ENCODE measurements around the gene NCOA7.
"Not testable (repeated sequence)": the region's sequence is repeated elsewhere in the genome, so short reads cannot be mapped to it uniquely, and the experiment has no call there.

NCOA7 gene

DNA sequence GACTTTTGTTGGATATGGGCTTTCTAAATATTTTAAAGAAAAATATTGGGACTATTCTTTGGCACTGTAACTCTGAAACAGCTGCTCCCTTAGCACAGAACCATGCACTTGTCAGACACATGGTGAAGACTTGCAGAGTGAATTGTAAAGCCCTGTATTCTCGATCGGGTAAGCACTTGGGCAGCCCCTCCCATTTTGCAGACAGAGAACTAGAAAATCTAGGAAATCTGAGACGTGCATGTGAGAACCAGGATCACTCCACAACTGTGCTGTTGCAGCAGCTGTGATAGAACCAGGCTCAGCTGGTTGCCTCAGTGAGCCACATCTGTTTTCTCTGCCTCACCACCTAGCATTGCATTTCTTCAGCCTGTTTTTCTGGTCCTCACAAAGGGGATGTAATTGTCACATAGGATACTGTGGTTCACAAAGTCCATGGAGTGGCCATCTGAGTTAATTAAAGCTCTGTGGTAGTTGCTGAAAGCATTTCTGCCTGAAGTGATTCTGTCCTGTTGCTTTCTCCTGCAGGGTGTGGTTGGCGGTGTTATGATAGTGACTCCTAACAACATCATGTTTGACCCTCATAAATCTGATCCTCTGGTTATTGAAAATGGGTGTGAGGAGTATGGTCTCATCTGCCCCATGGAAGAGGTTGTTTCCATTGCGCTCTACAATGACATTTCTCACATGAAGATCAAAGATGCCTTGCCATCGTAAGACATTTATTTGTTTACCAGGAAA lies 94.0 kb downstream of the NCOA7 start:
- DNase-seq: no peak

DNA sequence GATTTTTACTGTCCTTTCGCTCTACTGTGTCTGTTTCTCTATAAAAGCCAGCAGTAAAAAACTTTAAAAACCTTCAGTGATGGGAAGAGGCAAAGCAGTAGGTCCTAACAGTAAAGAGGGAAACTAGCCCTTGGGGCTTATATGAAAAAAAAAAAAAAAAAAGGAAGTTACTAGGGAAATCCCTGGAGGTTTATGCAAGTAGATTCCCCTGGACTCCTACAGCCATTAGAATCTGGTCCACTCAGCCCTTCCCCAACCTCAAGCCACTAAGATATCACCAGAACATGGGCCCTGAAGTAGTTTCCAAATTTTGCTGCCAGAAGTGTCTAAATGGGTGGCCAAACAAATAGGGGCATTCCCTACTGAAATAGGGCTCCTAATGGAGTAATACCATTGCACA lies 95.3 kb downstream of the NCOA7 start:
- no peak for DNase-seq

DNA sequence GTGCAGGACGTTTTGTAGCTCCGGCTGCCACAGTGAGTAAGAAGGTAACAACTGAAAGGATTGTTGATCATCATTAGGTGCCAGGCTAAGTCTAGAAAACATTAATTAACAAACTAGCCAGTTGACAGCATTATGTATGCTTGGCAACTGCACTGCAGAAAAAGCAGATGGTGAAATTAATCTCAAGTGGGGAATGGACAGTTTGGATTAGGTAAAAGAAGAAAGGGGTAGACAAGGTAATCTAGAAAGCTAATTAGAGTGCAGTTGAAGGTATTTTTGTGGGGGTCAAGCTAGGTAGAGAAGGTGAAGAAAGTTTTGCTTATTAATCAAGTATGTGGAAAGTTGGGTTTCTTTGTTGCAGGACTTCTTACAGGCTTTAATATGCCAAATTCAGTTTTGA lies 96.2 kb downstream of the NCOA7 start:
- DNase-seq: no peak

DNA sequence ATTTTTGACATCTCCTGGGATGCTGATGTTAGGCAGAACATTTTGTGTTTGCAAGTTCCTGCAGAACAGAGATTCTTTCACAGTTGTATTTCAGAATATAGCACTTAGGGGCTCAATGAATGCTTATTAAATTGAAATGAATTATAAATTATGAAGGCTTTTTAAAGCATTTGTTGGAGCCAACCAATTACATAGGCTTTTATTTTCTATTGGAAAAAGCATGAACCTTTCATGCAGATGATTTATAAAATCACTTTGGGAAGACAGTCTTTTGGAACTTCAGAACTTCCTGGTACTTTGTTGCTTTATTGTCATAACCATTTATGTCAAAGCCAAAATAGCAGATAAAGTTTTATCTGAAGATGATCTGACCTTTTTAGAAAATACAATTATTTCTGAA lies 96.6 kb downstream of the NCOA7 start:
- no peak for DNase-seq

DNA sequence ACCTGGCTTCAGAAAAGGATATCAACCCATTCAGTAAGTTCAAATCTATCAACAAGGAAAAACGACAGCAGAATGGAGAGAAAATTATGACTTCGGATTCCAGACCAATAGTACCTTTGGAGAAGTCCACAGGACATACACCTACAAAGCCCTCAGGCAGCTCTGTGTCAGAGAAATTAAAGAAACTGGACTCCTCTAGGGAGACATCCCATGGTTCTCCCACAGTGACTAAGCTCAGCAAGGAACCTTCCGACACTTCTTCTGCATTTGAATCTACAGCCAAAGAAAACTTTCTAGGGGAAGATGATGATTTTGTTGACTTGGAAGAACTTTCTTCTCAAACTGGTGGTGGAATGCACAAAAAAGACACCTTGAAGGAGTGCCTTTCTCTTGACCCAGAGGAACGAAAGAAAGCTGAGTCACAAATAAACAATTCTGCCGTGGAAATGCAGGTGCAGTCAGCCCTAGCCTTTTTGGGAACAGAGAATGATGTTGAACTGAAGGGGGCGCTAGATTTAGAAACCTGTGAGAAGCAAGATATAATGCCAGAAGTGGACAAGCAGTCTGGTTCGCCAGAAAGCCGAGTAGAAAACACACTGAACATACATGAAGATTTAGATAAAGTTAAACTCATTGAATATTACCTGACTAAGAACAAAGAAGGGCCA lies 98.4 kb downstream of the NCOA7 start:
- DNase-seq: peak; percentile 48

DNA sequence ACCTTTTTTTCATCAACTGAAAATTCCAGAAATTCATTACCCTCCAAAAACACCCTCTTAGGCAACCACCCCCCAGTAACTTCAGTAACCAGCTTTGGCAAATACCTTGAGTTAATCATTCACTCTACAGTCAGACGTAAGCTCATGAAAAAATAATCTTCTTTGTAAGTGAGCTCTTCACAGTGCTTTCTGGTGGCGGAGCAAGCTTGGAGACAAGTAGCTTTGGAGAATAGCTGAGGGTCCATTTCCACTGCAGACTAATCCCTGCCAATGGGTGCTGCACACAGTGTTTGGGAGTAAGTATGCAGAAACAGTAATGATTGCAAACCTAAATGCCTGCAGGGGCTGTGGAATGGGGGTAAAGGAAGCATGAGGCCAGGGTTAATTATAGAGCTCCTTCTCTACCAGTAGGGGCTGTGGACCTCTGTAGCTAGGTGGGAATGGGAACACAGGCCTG lies 109.0 kb downstream of the NCOA7 start:
- DNase-seq: no peak

DNA sequence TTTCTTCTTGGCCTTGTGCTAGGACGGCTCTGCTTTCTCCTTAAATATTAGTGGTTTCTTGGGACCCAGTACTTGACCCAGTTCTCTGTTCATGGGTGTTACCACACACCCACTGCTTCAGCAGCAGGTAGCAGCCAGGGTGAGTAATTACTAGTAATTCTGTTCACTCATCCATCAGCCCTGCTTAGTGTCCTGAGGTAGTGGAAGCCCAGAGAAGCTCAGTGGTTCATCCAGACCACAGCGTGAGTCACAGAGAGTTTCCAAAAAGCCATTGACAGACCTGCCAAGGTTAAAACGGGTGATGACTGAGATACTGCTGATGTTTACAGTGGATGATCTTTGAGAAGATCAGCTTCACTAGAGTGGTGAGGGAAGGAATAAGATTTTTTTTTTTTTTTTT lies 114.1 kb downstream of the NCOA7 start:
- DNase-seq: no peak

DNA sequence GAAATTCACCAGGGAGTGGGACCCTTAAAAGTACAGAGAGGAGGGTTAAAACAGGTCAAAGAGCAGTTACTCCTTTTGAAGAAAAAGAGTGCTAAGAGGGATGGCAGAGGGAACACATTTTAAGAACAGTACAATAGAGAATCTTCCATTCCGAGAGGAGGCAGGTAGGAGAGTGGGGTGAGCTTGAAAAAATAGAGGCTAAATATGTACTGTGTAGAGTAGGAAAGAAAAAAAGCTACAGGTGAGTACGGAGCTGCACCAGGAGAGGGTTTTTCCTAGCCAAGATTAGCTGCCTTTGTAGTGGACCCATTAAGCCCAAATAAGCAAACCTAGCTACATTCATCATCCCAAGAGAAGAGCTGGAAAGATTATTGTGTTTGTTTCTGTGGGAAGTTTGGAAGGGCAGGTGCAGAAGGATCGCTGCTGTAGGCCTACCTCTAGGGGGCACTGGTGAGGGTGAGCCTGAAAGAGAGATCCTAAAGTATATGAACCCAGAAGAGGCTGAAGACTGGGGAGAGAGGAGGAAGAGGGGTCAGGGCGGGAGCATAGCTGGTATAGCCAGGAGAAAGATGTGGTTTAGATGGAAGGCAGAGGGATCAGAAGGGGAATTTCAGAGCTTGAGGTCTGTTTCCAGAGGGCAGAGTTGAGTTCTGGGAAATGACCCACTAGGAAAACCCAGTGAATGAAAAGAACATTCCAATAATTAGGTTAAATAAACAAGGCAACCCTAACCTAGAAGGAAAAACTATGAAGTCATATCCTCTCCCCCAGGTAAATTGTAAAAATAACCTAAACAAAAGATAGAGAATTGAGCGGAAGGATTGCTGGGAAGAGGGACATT lies 115.6 kb downstream of the NCOA7 start:
- DNase-seq: peak; percentile 33

DNA sequence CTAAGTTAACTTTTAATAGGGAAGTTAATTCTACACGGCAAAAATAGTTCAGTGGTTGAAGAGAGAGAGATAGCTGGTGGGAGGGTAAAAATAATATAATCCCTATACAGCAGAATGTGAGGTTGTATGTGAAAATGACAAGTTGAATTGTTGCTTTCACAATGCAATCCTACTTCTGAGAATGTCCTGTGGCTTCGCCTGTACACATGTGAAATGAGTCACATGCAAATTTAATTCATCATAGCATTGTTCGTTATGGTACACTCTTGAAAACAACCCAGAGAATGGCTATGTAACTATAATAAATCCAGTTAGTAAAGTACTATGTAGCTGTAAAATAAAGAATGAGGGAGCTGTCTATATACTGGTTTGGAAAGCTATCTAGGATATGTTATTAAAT lies 119.8 kb downstream of the NCOA7 start:
- no peak for DNase-seq

DNA sequence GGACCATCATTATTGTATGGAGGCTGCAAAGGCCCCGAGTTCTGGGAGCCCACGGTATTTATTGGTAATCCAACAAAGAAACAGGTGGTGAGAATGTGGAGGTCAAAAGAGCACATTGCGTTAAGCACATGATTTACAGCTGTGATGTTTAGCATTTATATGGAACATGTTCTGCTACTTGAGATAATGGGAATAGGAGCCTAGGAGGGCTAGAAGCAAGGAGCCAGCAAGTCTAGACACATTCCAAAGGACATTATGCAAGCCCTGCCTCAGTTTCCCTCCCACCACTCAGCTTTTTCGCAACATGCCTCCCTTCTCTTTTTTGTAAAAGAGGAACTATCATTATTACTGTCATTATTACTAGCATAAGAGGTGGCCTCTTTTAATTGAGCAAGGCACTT lies 120.3 kb downstream of the NCOA7 start:
- DNase-seq: not testable (repeated sequence)

DNA sequence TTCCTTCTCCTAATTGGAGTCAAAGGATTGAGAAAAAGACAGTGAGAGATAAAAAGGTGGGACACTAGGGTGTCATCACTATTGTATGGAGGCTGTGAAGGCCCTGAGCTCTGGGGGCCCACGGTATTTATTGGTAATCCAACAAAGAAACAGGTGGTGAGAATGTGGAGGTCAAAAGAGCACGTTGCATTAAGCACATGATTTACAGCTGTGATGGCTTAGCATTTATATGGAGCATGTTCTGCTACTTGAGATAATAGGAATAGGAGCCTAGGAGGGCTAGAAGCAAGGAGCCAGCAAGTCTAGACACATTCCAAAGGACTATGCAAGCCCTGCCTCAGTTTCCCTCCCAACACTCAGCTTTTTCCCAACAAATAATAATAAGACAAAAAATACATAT lies 121.7 kb downstream of the NCOA7 start:
- not testable (repeated sequence) for DNase-seq

DNA sequence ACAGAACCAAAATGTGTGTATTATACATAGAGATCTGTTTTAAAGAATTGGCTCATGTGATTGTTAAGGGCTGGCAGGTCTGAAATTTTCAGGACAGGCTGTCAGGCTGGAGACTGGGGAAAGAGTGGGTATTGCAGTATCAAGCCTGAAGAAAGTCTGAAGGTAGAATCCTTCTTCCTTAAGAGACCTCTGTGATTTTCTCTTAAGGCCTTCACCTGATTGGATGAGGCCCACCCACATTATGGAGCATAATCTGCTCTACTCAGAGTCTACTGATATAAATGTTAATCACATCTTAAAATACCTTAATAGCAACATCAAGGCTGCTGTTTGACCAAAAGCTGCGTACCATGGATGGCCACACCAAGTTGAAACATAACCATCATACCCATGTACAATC lies 122.4 kb downstream of the NCOA7 start:
- DNase-seq: no peak

DNA sequence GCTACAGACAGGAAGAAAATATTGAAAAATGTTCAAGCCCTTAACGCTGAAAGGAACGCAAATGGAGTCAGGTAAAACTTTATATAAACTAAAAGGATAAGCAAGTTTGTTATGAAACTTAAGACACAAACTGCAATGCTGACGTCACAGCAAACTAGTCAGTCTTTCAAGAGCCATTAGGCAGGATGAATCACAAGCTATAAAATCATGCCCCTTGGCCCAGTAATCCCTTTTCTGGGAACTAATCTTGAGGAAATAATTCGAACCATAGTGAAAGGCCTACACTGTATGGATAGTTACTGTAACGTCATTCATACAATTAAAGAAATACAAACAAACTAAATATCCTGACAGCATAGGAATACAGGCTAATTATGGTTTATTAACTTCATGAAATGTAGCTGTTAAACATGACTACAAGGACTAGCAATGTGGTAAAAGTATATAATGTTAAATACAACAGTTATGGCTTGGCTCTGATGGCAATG lies 123.1 kb downstream of the NCOA7 start:
- no peak for DNase-seq

DNA sequence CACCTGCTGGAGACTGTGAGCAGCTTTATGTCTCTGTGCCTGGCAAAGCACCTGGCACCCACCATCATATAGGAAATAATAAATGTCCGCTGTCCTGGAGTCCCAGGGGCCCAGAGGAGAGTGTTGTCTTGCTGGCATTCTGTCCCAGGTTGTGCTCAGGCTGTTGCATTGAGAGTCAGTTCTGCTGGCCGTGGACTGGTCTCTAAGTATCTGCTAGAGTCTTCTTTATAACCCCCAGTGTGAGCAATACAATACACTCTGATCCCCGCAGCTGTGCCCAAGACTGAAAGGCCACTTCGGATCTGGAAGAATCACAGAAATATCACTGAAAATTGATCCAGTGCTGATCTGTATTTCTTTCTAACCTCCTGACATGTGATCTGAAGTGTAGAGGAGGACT lies 127.5 kb downstream of the NCOA7 start:
- DNase-seq: no peak

DNA sequence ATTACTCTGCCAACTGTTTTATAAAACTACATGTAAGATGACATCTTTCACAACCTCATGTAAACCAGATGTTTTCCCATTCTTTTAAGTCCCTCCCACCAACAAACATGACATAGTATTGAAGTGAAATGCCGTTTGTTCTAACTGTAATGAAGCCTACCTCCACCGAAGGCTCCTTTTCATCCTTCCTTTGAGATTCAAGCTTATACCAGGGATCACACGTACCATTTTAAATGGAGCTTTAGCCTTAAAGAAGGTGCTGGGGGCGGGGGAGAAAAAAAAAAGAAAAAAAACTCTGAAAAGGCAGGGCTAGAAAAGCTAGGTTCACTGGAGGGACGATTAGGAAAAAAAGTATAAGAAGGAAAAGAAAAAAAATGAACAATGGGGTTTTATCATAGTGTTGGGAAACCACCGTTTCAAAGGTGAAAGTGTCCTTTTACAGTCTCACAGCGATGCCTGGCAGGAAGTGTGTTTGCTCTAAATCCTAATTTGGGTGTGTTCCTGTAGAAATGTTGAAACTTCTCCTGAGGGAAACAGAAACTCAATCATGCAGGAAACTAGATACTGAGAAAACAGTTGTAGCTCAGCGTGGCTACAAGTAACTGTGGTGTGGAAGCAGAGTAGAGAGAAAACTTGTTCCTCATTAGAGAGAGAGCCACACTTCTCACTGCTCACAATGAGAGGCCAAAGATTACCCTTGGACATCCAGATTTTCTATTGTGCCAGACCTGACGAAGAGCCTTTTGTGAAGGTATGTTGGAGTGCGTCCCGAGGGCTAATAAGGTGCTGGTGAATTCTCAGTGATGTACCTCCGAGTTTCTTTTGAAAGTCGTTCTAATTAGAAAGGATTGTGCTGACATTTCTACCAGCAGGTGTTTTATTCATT lies 128.2 kb downstream of the NCOA7 start:
- no peak for DNase-seq

DNA sequence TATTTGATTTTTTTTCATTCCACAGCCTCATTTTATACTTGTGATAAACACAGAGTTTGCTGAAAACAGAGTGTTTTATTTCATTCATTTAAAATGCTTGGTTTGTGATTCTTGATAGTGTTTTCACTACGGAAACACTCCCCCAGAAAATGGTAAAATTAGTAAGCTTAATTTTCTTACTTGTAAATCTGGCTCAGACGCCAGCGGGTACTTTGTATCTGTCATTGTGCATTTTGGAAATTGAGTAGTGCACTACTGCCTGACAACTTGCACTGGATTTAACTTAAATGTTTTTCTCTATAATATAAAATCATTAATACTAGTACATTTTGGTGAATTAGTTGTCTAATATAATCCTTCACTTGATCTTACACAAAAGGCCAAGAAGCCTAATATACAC lies 128.9 kb downstream of the NCOA7 start:
- DNase-seq: no peak

DNA sequence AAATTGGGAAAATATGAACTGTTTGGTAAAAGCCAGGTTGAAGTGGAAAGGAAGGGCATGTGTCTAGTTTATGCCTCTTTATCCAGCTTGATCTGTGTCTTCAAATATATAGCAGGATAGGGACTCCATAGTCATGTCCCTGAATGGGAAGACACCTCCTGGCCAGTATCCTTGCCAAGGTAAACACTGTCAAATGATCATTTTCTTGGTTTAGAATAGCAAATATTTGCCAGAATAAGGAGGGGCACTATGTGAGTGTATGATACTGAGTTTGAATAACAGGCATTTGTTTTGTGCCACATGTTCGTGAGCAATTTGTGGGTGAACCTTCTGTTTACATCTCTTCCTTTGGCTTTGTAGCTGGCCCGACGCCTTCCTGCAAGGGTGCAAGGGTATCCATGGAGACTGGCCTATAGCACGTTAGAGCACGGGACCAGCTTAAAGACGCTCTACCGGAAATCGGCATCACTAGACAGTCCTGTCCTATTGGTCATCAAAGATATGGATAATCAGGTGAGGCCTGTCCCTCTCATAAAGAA lies 131.6 kb downstream of the NCOA7 start:
- no peak for DNase-seq

DNA sequence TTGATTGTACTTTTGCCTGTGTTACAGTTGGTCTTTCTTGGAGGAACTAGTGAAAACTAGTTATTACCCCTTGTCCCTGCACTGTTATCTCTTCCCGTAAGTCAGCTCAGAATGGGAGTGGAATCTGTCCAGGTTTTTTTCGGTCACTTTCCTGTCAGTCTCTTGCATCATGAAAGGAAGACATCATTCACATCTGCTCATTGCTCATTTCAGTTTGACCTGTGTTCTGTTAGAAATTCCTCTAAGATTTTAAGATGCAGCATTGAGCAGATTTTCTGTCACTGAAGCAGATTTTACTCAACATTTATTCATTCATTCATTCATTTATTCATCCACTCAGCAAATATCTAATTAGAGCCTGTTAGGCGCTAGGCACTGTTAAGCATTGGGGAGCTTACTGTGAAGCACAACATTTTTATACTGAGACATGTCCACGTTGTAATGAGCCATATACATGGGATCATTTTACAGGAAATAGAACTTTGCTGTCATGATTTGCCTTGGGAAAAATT lies 132.7 kb downstream of the NCOA7 start:
- no peak for DNase-seq

DNA sequence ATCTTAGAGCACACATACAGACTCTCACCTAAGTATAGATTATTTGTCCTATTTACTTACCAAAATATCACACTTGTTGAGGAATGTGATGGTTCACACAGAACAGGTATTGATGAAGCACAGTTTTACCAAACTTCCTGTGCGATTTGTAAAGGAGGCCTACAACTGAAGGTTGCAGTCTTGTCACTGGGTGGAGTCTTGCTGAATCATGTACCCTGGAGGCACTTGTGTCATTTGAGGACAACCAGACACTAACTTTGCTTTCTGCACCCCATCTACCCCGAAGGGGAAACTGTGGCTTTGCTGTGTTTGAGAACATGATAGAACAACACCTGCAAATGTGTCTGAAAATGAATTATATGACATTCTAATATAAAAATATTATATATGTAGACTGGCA lies 133.4 kb downstream of the NCOA7 start:
- no peak for DNase-seq

DNA sequence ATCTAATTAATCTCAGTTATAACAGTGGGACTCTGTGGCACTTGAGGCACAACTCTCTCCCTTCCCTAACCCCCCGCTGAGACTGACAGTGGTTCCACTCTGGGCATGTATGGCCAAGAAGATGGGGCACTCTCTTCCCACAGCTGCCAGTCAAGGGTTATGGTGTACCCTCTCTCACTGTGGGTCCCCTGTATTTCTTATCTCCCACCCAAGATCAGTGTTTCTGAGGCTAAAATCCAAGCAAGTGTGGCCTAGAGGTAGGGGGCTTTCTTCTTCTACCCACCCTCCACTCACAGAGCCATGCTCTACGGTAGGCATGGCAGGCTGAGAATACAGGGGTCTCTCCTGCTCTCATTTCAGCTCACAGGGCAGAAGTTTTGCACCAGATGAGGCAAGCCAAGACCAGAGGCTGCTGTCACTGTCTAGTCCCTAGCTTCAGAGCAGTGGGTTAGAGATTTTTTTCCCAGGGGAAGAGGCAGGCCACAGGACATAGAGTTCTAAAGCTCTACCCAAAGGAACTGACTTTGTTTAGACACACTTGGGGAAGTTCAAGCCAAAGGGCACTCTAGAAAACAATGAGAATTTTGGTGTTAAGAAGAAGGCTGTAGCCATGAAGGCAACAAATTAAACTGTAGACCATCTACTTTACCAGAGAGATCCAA lies 134.1 kb downstream of the NCOA7 start:
- no peak for DNase-seq

DNA sequence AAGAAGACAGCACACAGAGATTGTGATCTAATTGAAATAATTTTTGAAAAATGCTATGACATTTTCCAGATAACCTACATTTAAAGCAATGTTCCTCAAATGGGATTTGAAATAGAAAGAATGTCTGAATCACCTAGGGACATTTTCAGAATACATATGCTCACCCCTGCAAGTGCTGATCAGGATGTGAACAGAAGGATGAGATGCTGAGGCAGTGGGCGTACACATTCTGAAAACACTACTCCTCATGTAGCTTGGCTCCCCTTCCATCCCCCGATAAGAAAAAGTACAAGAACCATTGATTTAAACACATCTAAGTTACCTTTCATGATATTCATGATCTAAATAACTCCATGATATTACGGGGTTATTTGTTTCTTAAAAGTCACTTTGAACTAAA lies 136.0 kb downstream of the NCOA7 start:
- DNase-seq: no peak

DNA sequence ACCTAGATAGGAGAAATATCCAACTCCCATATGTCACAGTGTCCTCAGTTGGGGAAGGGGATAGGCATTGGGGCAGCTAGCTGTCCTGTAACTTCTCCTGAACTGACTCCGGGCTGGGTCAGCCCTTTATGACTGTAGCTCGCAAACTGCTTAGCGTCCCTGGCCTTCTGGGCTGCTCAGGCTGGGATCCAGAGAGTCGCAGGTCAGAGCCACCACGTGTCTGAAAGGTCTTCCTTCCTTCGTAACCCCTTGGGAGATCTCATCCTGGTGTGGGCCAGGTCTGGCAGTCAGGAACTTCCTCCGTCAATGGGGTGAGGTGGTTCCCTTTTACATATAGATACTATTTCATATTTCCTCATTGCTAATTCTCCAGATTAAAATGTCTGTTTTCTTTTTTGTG lies 137.0 kb downstream of the NCOA7 start:
- DNase-seq: no peak

Measured in RPMI8226 (cell line).